ENCODE data around the gene KLRF2.
A peak's percentile ranks its signal among the peaks of the same experiment; 100 is the strongest.

Gene KLRF2

GRCh38 chr12:9943240-9943639 is 62.0 kb downstream of the KLRF2 start:
- Histone ChIP-seq H3K9me3 (ENCODE audit: insufficient read depth, low read depth, low read length) (no peaks in the 10 kb centered on the region), H3K4me3 (ENCODE audit: low read length, poor library complexity, severe bottlenecking) (peak overlapping the region; percentile 82), H2AFZ (ENCODE audit: low read length) (peak overlapping the region; percentile 51), H3K79me2 (ENCODE audit: insufficient read depth, low read length) (peaks cover 49% of the 10 kb centered on the region), H3K36me3 (ENCODE audit: insufficient read depth, low read length) (0 out of 2 replicates have a peak, but pooled peaks cover 5% of the 10 kb centered on the region), H3K4me1 (ENCODE audit: insufficient read depth, low read length, poor library complexity, severe bottlenecking) (peaks cover 48% of the 10 kb centered on the region), H3K27me3 (ENCODE audit: insufficient read depth, low read length, poor library complexity, severe bottlenecking) (no peaks in the 10 kb centered on the region), H3K9ac (ENCODE audit: low read depth, low read length, poor library complexity, severe bottlenecking) (peak overlapping the region; percentile 95), H3K4me2 (ENCODE audit: low read depth, low read length, poor library complexity, severe bottlenecking) (peak overlapping the region; percentile 88), H4K20me1 (ENCODE audit: insufficient read depth, low read length, poor library complexity, severe bottlenecking) (peaks cover 22% of the 10 kb centered on the region), H3K9me2 (replicated peaks; ENCODE audit: low read depth, low read length) (no peaks in the 10 kb centered on the region), H3F3A (ENCODE audit: low read depth) (no peaks in the 10 kb centered on the region)
- no peak for TF ChIP-seq EZH2phosphoT487 (IDR thresholded peaks at IDR 0.05; ENCODE audit: borderline replicate concordance)
- TF ChIP-seq, protein P1, sequence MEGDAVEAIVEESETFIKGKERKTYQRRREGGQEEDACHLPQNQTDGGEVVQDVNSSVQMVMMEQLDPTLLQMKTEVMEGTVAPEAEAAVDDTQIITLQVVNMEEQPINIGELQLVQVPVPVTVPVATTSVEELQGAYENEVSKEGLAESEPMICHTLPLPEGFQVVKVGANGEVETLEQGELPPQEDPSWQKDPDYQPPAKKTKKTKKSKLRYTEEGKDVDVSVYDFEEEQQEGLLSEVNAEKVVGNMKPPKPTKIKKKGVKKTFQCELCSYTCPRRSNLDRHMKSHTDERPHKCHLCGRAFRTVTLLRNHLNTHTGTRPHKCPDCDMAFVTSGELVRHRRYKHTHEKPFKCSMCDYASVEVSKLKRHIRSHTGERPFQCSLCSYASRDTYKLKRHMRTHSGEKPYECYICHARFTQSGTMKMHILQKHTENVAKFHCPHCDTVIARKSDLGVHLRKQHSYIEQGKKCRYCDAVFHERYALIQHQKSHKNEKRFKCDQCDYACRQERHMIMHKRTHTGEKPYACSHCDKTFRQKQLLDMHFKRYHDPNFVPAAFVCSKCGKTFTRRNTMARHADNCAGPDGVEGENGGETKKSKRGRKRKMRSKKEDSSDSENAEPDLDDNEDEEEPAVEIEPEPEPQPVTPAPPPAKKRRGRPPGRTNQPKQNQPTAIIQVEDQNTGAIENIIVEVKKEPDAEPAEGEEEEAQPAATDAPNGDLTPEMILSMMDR (conservative IDR thresholded peaks at IDR 0.05; ENCODE audit: low read length) = no peak

- H3K9me2 ChIP-seq (replicated peaks; ENCODE audit: low read depth, low read length) = no peaks in the 10 kb centered on the region
- peak overlapping the region; percentile 88 for H3K4me2 ChIP-seq (ENCODE audit: low read depth, low read length, poor library complexity, severe bottlenecking)
- H3K9ac ChIP-seq (ENCODE audit: low read depth, low read length, poor library complexity, severe bottlenecking) = peak overlapping the region; percentile 73
- H3K4me3 ChIP-seq (ENCODE audit: low read length, poor library complexity, severe bottlenecking) = no peak overlapping the region
- H3K4me1 ChIP-seq (ENCODE audit: insufficient read depth, low read length, poor library complexity, severe bottlenecking) = peaks cover 49% of the 10 kb centered on the region
- H3K9me3 ChIP-seq (ENCODE audit: insufficient read depth, low read depth, low read length) = no peaks in the 10 kb centered on the region
- H3K27me3 ChIP-seq (ENCODE audit: insufficient read depth, low read length, poor library complexity, severe bottlenecking) = no peaks in the 10 kb centered on the region
- peaks cover 38% of the 10 kb centered on the region for H3K79me2 ChIP-seq (ENCODE audit: insufficient read depth, low read length)
- no peak for TF ChIP-seq EZH2phosphoT487 (IDR thresholded peaks at IDR 0.05; ENCODE audit: borderline replicate concordance)
- no peaks in the 10 kb centered on the region for H3F3A ChIP-seq (ENCODE audit: low read depth)
- 0 out of 2 replicates have a peak, but pooled peaks cover under 1% of the 10 kb centered on the region for H3K36me3 ChIP-seq (ENCODE audit: insufficient read depth, low read length)
- H4K20me1 ChIP-seq (ENCODE audit: insufficient read depth, low read length, poor library complexity, severe bottlenecking) = peaks cover 13% of the 10 kb centered on the region
- H2AFZ ChIP-seq (ENCODE audit: low read length) = no peak overlapping the region
Measured at GRCh38 chr12:9944391-9944790, 63.1 kb downstream of the KLRF2 start.
